Right cardiac atrium (tissue), 5 donors: ENCODE measurements around the gene NUF2. TPM values are rescaled to one million over a fixed set of nuclear protein-coding genes. Genes with fewer than 3 reads are reported as not detected.
"Not testable (repeated sequence)": the region's sequence is repeated elsewhere in the genome, so short reads cannot be mapped to it uniquely, and the experiment has no call there.

Experiments used
- ATAC-seq, 2 donors: fragments of 200-7000 bp; cut with Tn5 transposase; one replicate each; pipeline versions ENCODE4 v1.8.0 to v1.9.1; 2020; ENCODE audit warnings: moderate library complexity in 2 of 2, mild to moderate bottlenecking in 1 of 2
- DNase-seq, 3 donors: peaks; one replicate each; pipeline ENCODE4 v3.0.0-alpha.2; 2020
- H3K27ac ChIP-seq: one replicate; pipeline ENCODE4 v1.5.1; 2013; ENCODE audit warnings: mild to moderate bottlenecking, low read length, control low read depth, moderate library complexity
- H3K27me3 ChIP-seq: one replicate; pipeline ENCODE4 v1.6.1; 2013; ENCODE audit not compliant: control insufficient read depth, insufficient read depth
- H3K4me1 ChIP-seq: one replicate; pipeline ENCODE4 v1.6.1; 2013; ENCODE audit warnings: low read length; ENCODE audit not compliant: control insufficient read depth, insufficient read depth
- H3K4me3 ChIP-seq: one replicate; pipeline ENCODE4 v1.5.1; 2013; ENCODE audit warnings: low read length, control low read depth
- H3K9me3 ChIP-seq: one replicate; pipeline ENCODE4 v1.6.1; 2013; ENCODE audit warnings: low read length; ENCODE audit not compliant: control insufficient read depth
- WGBS: extraction: QIAGEN DNeasy Blood & Tissue Kit; methylation state at CpG from one replicate; pipeline ENCODE4 v1.1.7; 2013; 5-methylcytosine and 5-hydroxymethylcytosine counted together
- intact Hi-C, 4 donors: fragments of 100-400 bp; cut with DNase I; formaldehyde crosslinking; loops; one replicate each; pipeline versions ENCODE4 v1.11.0 to v1.14.0; 2022 to 2023
- polyA plus RNA-seq: library from polyadenylated mRNA; stranded (reverse); fragments of 200-250 nt; gene quantifications from one replicate; pipeline ENCODE4 v1.2.3, GENCODE V29; 2013
- total RNA-seq, 4 donors: library from RNA; stranded (reverse); fragmentation: NEBNext Ultra II Directional; extraction: Animal tissue kit (Norgen Biotek cat#: 25700); gene quantifications; one replicate each; pipeline ENCODE4 v1.2.1, GENCODE V29; 2021
- donor health status: healthy with polysubstance abuse.
- donor health status: DM: no; HTN: yes; CAD: no.
- donor health status: DM: no; HTN: no; CAD: no.
- donor health status: DM: no; HTN: yes; CAD: no; lungs with severe emphysema.
- donor health status: DM: yes; HTN: yes; CAD: no.

NUF2 gene
- total and polyA plus RNA-seq, 5 donors, result 0.23 to 0.74 (median 0.64) TPM; not detected in 1

DNA sequence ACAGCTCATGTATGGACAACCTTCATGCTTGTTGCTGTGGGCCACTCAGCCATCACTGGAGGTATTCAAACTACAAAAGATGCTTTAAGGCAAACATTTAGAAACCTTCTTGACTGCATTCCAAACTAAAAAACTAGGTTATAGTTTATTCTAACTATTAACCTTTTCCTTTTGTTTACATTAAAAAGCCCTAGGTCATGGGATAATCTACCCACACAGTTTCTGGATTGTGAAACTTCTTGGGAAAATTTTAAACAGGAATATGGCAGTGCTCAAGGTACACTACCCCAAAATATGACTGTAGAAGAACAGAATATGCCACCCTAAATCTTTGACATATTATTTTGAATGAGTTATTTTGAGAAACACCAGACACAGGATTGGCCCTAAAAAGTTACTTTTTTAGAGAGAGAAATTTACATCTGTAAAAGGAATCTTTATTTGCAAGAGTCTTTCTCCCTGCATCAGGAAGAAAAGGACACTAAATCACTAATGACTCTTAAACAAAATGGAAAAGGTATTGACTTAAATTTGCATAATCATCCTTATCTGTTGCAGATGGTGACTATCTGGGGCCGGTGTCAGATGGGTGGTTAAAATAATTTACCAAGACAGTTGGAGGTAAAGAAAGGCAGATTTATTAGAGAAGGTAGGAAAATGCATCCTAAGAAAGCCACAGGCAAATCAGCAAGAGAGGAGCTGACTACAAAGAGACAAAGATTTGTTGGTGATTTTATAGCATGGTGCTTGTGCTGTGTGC, 25.1 kb upstream of the NUF2 start:
- no peak overlapping the region for H3K27ac ChIP-seq
- WGBS, result 80% methylated on average over 1 of the region's 1 CpG
- intact Hi-C loops, result no loop called here

DNA sequence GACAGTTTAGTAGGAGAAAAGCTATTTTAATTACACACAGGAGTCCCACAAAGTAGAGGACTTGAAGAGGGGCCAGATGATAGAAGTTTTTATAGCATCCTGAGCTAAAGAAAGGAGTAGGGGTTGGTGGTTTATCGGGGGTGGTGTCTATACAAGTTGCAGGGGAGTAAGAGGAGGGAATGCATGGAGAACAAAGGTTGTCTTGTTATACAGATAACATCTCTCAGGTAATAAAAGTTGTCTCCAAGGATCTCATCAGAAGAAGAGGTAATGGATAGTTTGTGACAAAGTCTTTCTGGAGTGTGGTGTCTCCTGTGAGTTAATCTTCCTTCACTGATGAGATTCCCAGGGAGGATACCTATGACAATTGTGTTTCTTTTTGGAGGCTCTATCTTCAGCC, 23.4 kb upstream of the NUF2 start:
- intact Hi-C loops, result no loop called here
- Histone ChIP-seq H3K4me1 (peaks cover 1% of the 10 kb centered on the region), H3K27me3 (no peaks in the 10 kb centered on the region), H3K27ac (no peak overlapping the region), H3K9me3 (no peaks in the 10 kb centered on the region), H3K4me3 (no peak overlapping the region)
- DNase-seq (no peak), ATAC-seq (no peak)
- 69% methylated on average over 1 of the region's 1 CpG for WGBS

More for the DNA sequence above, 25.1 kb upstream of the NUF2 start:
- Histone ChIP-seq H3K4me3 (no peak overlapping the region), H3K9me3 (no peaks in the 10 kb centered on the region), H3K4me1 (peaks cover 1% of the 10 kb centered on the region), H3K27me3 (no peaks in the 10 kb centered on the region)
- ATAC-seq, result no peak
- no peak for DNase-seq

DNA sequence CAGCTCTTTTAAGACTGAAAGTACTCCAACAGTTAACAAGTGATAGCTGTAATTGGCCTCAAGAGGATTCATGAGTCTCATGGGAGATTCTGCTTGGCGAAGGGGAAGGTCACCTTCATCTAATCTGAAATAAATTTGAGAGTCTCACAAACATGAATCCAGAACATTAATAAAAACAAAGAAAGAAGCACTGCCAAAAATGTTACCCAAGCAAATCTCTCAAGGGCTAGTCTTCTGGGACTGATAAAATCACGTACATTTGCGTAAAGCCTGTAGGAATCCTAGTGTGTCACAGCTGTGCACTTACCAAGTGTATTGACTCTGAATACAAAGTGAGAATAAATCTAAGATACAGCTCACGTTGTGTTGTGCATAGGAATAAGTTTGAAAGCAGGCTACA, 21.2 kb upstream of the NUF2 start:
- intact Hi-C loops, result no loop called here
- Histone ChIP-seq H3K27me3 (no peaks in the 10 kb centered on the region), H3K4me1 (peaks cover 1% of the 10 kb centered on the region), H3K27ac (no peak overlapping the region), H3K9me3 (no peaks in the 10 kb centered on the region), H3K4me3 (no peak overlapping the region)
- DNase-seq, result no peak
- ATAC-seq, result peak; percentile 32 to 41
- 42% methylated on average over 4 of the region's 4 CpGs for WGBS

DNA sequence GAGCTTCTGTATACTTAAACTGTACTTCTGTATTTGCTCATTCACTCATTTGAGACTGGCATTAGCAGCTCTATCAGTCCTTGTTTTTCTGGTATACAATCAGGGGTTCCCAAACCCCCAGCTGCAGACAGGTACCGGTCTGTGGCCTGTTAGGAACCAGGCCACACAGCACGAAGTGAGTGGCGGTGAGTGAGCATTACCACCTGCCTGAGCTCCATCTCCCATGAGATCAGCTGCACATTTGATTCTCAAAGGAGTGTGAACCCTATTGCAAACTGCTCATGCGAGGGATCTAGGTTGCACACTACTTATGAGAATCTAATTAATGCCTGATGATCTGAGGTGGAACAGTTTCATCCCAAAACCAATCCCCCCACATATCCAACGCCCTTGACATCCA, 18.2 kb upstream of the NUF2 start:
- DNase-seq (no peak), ATAC-seq (no peak)
- H3K27me3 ChIP-seq, result no peaks in the 10 kb centered on the region
- H3K9me3 ChIP-seq, result no peaks in the 10 kb centered on the region
- H3K4me3 ChIP-seq, result no peak overlapping the region
- 91% methylated on average over 5 of the region's 5 CpGs for WGBS
- H3K4me1 ChIP-seq, result peaks cover 1% of the 10 kb centered on the region
- no peak overlapping the region for H3K27ac ChIP-seq
- intact Hi-C loops, result no loop called here

DNA sequence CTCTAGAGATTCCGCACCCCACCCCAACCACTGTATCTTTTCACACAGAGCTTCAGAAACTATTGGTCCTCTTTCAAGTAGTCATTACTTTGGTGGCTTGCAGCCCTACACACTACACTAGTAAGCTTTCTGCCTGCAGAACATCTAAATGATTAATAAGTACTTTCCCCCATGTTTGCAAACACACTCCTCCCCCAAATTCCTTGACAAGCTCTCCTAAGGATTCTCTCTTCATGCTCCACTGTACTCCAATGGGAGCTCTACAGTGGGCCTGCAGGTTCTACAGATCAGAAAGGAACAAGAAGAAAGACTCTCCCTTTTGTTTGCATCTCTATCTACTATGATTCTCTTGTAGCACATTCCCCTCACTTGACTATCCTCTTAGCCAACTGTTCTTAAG, 16.3 kb upstream of the NUF2 start:
- Histone ChIP-seq H3K27ac (no peak overlapping the region), H3K9me3 (no peaks in the 10 kb centered on the region), H3K27me3 (no peaks in the 10 kb centered on the region), H3K4me3 (no peak overlapping the region), H3K4me1 (no peaks in the 10 kb centered on the region)
- 97% methylated on average over 1 of the region's 1 CpG for WGBS
- no peak for DNase-seq
- no peak for ATAC-seq
- intact Hi-C loops, result no loop called here

DNA sequence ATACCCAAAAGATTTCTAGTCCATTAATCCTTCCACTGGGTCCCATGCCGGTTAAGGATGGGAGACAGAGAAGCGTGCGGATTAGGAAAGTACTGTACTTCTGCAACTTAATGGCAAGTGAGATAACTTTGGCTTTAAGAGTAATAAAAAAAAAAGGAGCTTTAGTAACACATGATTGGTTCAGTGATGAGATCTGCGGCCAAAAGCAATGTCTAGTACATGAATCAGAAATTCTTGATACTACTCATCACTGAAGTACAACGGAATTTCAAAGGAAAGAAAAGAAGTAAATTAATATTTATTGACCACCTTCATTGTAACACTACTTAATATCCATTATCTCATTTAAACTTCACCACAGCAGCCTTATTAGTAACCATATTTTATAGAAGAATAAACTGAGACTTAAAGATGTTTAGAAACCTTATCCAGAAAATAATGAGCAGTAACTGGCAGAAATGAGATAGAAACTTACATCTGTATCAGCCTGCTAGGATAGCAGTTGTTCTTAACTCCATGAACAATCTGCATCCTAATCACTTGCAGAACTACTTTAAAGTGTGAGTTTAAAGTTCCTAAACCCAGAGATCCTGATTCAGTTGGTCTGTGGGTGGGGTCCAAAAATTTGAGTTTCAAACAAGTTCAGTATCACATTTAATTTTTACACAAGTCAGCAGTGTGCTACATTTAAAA, 14.1 kb upstream of the NUF2 start:
- Histone ChIP-seq H3K9me3 (no peaks in the 10 kb centered on the region), H3K27ac (no peak overlapping the region), H3K4me3 (no peak overlapping the region), H3K4me1 (no peaks in the 10 kb centered on the region), H3K27me3 (no peaks in the 10 kb centered on the region)
- DNase-seq (no peak), ATAC-seq (no peak)
- intact Hi-C loops, result no loop called here
- 97% methylated on average over 5 of the region's 5 CpGs for WGBS

DNA sequence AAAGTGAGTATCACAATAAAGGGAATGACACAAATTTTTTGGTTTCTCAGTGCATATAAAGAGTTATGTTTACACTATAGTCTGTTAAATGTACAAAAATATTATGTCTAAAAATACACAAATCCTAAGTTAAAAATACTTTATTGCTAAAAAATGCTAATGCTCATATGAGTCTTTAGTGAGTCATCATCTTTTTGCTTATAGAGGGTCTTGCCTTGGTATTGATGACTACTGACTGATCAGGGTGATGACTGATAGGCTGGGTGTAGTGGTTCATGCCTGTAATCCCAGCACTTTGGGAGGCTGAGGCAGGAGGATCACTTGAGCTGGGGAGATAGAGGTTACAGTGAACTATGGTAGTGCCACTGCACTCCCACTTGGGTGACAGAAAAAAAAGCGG, 12.9 kb upstream of the NUF2 start:
- Histone ChIP-seq H3K4me1 (no peaks in the 10 kb centered on the region), H3K27ac (no peak overlapping the region), H3K9me3 (no peaks in the 10 kb centered on the region), H3K27me3 (no peaks in the 10 kb centered on the region), H3K4me3 (no peak overlapping the region)
- intact Hi-C loops, result no loop called here
- no peak for ATAC-seq
- 98% methylated on average over 1 of the region's 1 CpG for WGBS
- no peak for DNase-seq

DNA sequence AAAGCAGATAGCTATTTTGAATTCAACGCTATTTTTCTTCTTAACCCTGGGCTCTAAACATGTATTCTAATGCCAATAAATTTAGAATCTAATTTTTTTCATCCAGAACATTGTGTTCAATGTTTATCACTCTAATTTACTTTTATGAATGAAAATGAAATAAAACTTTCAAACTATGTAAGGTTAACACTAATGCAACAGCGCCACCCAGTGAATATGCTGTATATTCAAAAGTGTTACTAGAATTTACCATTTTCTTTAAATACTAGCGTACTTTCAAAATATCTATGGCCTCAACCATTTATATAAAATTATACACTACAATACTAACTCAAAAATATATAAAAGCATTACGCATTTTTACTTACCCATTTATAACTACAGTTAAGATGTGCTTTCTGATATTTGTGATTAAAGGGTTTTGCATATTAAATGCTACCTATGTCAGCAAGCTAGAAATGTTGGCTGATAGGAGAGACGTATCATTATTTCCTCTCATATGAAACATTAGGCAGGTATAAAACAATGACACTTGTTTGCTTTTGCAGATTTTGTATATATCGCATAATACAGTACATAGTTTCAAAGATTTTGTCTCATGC, 5.9 kb upstream of the NUF2 start:
- intact Hi-C loops, result loop anchor here in 3 of 4 donors (5.0 to 10.0 kb wide), 4 partner anchors 251 to 464 kb away; partner anchors contain the start of gene RGS4 (in 1 of the 3)
- no peak for ATAC-seq

DNA sequence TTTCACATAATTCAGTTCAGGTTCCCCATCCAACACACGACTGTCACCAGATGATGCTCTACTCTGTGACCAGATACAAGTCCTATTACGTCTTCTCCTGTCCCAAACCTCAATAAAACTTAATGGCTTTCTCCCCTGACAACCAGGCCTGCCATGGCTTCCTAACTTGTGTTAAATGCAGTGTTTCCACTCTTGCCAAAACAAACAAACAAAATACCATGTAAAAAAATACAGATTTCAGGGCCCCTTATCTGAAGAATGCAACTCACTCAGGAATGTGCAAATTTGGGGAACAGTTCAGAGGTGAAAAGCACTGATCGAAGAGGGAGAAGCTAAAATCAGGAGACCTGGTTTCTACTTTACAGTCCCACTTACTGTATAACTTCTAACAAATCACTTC, 863 bp upstream of the NUF2 start:
- Histone ChIP-seq H3K4me3 (peak overlapping the region; percentile 85), H3K4me1 (no peaks in the 10 kb centered on the region), H3K27ac (no peak overlapping the region), H3K27me3 (no peaks in the 10 kb centered on the region), H3K9me3 (no peaks in the 10 kb centered on the region)
- no peak for DNase-seq
- 32% methylated on average over 3 of the region's 3 CpGs for WGBS
- intact Hi-C loops, result loop anchor here in 1 of 4 donors (5.0 kb wide), 1 partner anchor 249 kb away; no protein-coding TSS in a partner anchor
- ATAC-seq, result no peak

More for the DNA sequence above, 5.9 kb upstream of the NUF2 start:
- no peaks in the 10 kb centered on the region for H3K9me3 ChIP-seq
- no peak overlapping the region for H3K4me3 ChIP-seq
- no peaks in the 10 kb centered on the region for H3K27me3 ChIP-seq
- DNase-seq, result peak in 1 of 3 donors; percentile 14
- H3K27ac ChIP-seq, result no peak overlapping the region
- no peaks in the 10 kb centered on the region for H3K4me1 ChIP-seq
- whole genome bisulfite sequencing, result 41% methylated on average over 6 of the region's 6 CpGs

DNA sequence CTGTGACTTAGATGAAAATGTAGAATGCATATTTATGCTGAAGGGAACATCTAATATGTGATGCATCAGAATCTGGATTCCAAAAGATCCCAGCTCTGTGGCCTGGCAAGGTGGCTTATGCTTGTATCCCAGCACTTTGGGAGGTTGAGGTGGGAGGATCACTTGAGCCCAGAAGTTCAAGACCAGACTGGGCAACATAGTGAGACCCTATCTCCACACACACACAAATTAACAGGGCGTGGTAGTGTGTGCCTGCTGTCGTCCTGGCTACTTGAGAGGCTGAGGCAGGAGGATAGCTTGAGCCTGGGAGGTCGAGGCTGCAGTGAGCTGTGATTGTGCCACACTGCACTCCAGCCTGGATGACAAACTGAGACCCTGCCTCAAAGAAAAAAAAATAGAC, 1.6 kb downstream of the NUF2 start:
- H3K9me3 ChIP-seq, H3K27me3 ChIP-seq, H3K4me3 ChIP-seq, DNase-seq, H3K27ac ChIP-seq, H3K4me1 ChIP-seq, ATAC-seq: not testable (repeated sequence)
- intact Hi-C loops, result loop anchor here in 1 of 4 donors (5.0 kb wide), 1 partner anchor 251 kb away; no protein-coding TSS in a partner anchor
- 86% methylated on average over 3 of the region's 3 CpGs for whole genome bisulfite sequencing

DNA sequence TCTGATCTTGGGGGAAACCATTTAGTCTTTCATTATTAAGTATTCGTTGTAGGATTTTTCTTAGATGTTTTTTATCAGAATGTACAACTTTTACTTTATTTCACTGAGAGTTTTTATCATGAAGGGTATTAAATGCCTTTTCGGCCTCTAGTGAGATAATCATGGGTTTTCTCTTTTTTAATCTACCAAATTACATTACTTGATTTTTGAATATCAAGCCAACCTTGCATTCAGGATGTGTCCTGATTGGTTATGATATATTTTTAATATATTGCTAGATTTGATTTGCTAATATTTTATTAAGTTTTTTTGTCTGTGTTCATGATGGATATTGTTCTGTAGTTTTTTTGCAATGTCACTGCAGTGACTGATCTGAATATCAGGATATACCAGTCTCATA, 9.4 kb downstream of the NUF2 start:
- Histone ChIP-seq H3K4me1 (no peaks in the 10 kb centered on the region), H3K9me3 (no peaks in the 10 kb centered on the region), H3K27ac (no peak overlapping the region), H3K27me3 (no peaks in the 10 kb centered on the region), H3K4me3 (no peak overlapping the region)
- 98% methylated on average over 2 of the region's 2 CpGs for WGBS
- intact Hi-C loops, result no loop called here
- ATAC-seq, result no peak
- DNase-seq, result no peak
